NCI-H748 treated with DMSO at 0.1 percent for 48 hours (cell line): Measurements from ENCODE around the gene NDST4.

Experiments used
- DNase-seq: peaks from one replicate; lab custom pipeline; 2025; lab: John Stamatoyannopoulos, UW

The NDST4 gene

GRCh38 chr4:115113506-115114106 lies at the start of gene NDST4:
NDST4 (minus strand) TSS chr4:115113620; CDS start chr4:115077036, 36,584 bp downstream.
- DNase-seq: peak; percentile 88

- DNase-seq: no peak
These were observed 45.7 kb upstream of the NDST4 start for GRCh38 chr4:115159141-115159540.

GRCh38 chr4:115158296-115158695 lies 44.9 kb upstream of the NDST4 start:
- DNase-seq: no peak

GRCh38 chr4:115154826-115155225 lies 41.4 kb upstream of the NDST4 start:
- DNase-seq: no peak

- DNase-seq: no peak
These were observed 39.5 kb upstream of the NDST4 start for GRCh38 chr4:115152965-115153364.

GRCh38 chr4:115152081-115152480 lies 38.7 kb upstream of the NDST4 start:
- no peak for DNase-seq

GRCh38 chr4:115149106-115149505 lies 35.7 kb upstream of the NDST4 start:
- no peak for DNase-seq

- peak; percentile 76 for DNase-seq
These were observed 32.2 kb upstream of the NDST4 start for GRCh38 chr4:115145393-115146160.

- no peak for DNase-seq
These were observed 14.6 kb upstream of the NDST4 start for GRCh38 chr4:115128037-115128436.

GRCh38 chr4:115126491-115126890 lies 13.1 kb upstream of the NDST4 start:
- no peak for DNase-seq

- no peak for DNase-seq
These were observed 8.1 kb upstream of the NDST4 start for GRCh38 chr4:115121351-115122043.

GRCh38 chr4:115119804-115120352 lies 6.5 kb upstream of the NDST4 start:
- peak; percentile 29 for DNase-seq

GRCh38 chr4:115117651-115118050 lies 4.2 kb upstream of the NDST4 start:
- no peak for DNase-seq

GRCh38 chr4:115110191-115111181 lies 2.9 kb downstream of the NDST4 start:
- DNase-seq: peak; percentile 85

- no peak for DNase-seq
These were observed 4.6 kb downstream of the NDST4 start for GRCh38 chr4:115108850-115109249.

- DNase-seq: no peak
These were observed 6.0 kb downstream of the NDST4 start for GRCh38 chr4:115107411-115107810.

GRCh38 chr4:115101675-115102074 lies 11.7 kb downstream of the NDST4 start:
- no peak for DNase-seq

- DNase-seq: peak; percentile 66
These were observed 22.8 kb downstream of the NDST4 start for GRCh38 chr4:115090483-115091075.

- no peak for DNase-seq
These were observed 30.8 kb downstream of the NDST4 start for GRCh38 chr4:115082633-115083032.

- DNase-seq: no peak
These were observed 36.7 kb downstream of the NDST4 start for GRCh38 chr4:115076691-115077090.

- no peak for DNase-seq
These were observed 54.9 kb downstream of the NDST4 start for GRCh38 chr4:115058533-115058932.
